CD4-positive, alpha-beta T cell treated with Interleukin-10 for 1 hour (primary cell): Measurements from ENCODE around the gene ORAI3.

Experiments
- DNase-seq: peaks from one replicate; pipeline ENCODE4 v3.0.0-alpha.2; 2020

Gene ORAI3

GRCh38 chr16:30971298-30971697, 22.4 kb downstream of the ORAI3 start:
- DNase-seq: no peak

- DNase-seq: no peak
Observed at GRCh38 chr16:30972872-30973271, 24.0 kb downstream of the ORAI3 start.

GRCh38 chr16:30974348-30974747, 25.5 kb downstream of the ORAI3 start:
- DNase-seq: no peak

- DNase-seq: no peak
Observed at GRCh38 chr16:30976486-30976885, 27.6 kb downstream of the ORAI3 start.

GRCh38 chr16:30977502-30977901, 28.6 kb downstream of the ORAI3 start:
- peak; percentile 13 for DNase-seq

GRCh38 chr16:30979170-30980022, 30.5 kb downstream of the ORAI3 start:
- DNase-seq: no peak

- DNase-seq: no peak
Observed at GRCh38 chr16:30980023-30980371, 31.1 kb downstream of the ORAI3 start.

- DNase-seq: no peak
Observed at GRCh38 chr16:30980434-30980833, 31.6 kb downstream of the ORAI3 start.

- no peak for DNase-seq
Observed at GRCh38 chr16:30980959-30981358, 32.1 kb downstream of the ORAI3 start.

- DNase-seq: no peak
Observed at GRCh38 chr16:30982548-30983288, 33.9 kb downstream of the ORAI3 start.

- DNase-seq: no peak
Observed at GRCh38 chr16:30983289-30983889, 34.5 kb downstream of the ORAI3 start.

GRCh38 chr16:30983898-30984610, 35.2 kb downstream of the ORAI3 start:
- no peak for DNase-seq

GRCh38 chr16:30984669-30985400, 36.0 kb downstream of the ORAI3 start, which contains the start of gene HSD3B7:
HSD3B7 (plus strand) TSS chr16:30985207; CDS start chr16:30985659, 452 bp downstream.
- peak; percentile 79 for DNase-seq

- DNase-seq: no peak
Observed at GRCh38 chr16:30985401-30986128, 36.7 kb downstream of the ORAI3 start.

- no peak for DNase-seq
Observed at GRCh38 chr16:30986129-30986991, 37.5 kb downstream of the ORAI3 start.

GRCh38 chr16:30987581-30988190, 38.8 kb downstream of the ORAI3 start:
- DNase-seq: no peak

- no peak for DNase-seq
Observed at GRCh38 chr16:30989469-30990047, 40.7 kb downstream of the ORAI3 start.

- DNase-seq: no peak
Observed at GRCh38 chr16:30990105-30990504, 41.2 kb downstream of the ORAI3 start.

- no peak for DNase-seq
Observed at GRCh38 chr16:30991052-30991451, 42.2 kb downstream of the ORAI3 start.

- no peak for DNase-seq
Observed at GRCh38 chr16:30992276-30992780, 43.5 kb downstream of the ORAI3 start.
